OCI-LY7 (cell line): ENCODE data around the gene DGKB.

Source experiments
- EZH2phosphoT487 ChIP-seq: fragments of 200-600 bp; sonication (generic); IDR thresholded peaks from 2 replicates; pipeline ENCODE4 v1.6.1; 2018; ENCODE audit warnings: low read depth, borderline replicate concordance, mild to moderate bottlenecking, mixed run types, antibody characterized with exemption, low read length, moderate library complexity, mixed read lengths
- TF ChIP-seq, protein P1 (sequence below): fragments of 200-600 bp; sonication (generic); conservative IDR thresholded peaks from 2 replicates; pipeline ENCODE4 v1.5.1; 2014; ENCODE audit warnings: mild to moderate bottlenecking, antibody characterized with exemption, low read length, moderate library complexity, mixed read lengths

DNA sequence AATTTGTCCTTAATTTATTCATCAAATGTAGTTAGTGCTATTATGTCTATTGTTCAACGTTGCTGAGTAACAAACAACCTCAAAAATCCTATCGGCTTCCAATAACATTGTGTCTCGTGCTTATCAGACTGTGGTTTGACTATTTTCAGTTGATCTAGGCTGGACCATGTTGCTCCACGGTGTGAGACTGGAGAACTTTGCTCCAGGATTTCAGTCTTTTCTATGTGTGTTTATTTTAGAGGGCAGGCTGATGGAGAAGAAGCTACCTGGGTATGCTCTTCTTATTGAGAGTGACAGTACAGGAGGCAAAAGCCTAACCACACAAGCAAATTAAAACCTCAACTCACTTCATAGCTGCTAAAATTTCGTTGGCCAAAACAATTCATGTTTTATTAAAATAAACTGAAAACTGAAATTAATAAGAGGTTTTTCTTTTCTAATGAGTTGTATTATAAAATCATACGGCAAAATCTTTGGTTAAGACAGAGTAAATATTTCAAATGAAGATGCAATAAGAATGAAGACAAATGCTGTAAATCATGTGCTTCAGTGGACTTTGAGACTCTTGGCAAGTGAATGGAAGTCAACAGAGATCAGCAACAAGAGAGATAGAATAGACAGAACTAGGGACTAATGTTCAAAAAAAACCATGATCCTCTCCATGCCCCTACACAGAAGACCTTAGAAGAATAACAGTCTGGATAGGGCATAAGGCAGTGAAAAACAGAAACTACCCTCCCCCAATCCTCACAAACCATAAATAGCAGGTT is 495.1 kb downstream of the DGKB start:
- TF ChIP-seq, protein P1, sequence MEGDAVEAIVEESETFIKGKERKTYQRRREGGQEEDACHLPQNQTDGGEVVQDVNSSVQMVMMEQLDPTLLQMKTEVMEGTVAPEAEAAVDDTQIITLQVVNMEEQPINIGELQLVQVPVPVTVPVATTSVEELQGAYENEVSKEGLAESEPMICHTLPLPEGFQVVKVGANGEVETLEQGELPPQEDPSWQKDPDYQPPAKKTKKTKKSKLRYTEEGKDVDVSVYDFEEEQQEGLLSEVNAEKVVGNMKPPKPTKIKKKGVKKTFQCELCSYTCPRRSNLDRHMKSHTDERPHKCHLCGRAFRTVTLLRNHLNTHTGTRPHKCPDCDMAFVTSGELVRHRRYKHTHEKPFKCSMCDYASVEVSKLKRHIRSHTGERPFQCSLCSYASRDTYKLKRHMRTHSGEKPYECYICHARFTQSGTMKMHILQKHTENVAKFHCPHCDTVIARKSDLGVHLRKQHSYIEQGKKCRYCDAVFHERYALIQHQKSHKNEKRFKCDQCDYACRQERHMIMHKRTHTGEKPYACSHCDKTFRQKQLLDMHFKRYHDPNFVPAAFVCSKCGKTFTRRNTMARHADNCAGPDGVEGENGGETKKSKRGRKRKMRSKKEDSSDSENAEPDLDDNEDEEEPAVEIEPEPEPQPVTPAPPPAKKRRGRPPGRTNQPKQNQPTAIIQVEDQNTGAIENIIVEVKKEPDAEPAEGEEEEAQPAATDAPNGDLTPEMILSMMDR, result no peak
- TF ChIP-seq EZH2phosphoT487, result no peak
